ENCODE measurements around the gene TRABD2B.
A peak's percentile ranks its signal among the peaks of the same experiment; 100 is the strongest.

The TRABD2B gene

DNA sequence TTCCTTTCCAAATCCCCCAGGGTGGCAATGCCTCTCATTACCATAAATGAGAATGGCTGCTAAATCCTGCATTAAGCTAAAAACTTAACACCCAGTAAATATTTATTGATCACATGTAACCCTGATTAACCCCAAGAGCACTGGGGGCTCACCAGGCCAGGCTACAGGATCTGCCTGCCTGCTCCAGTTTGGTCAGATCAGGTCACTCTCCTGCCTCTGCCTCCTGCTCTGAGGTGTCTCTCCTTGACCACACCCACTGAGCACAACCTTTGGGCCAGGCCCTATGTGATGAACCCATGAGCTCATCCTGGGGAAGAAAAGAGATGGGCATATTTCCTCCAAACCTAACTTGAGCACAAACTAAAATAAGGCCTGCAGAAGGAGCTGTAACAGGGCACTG is 93.5 kb downstream of the TRABD2B start:
- DNase-seq, result no peak

- DNase-seq, result no peak
These were observed 96.1 kb downstream of the TRABD2B start for GRCh38 chr1:47901001-47901575.

- DNase-seq, result no peak
These were observed 98.9 kb downstream of the TRABD2B start for GRCh38 chr1:47898133-47898845.

DNA sequence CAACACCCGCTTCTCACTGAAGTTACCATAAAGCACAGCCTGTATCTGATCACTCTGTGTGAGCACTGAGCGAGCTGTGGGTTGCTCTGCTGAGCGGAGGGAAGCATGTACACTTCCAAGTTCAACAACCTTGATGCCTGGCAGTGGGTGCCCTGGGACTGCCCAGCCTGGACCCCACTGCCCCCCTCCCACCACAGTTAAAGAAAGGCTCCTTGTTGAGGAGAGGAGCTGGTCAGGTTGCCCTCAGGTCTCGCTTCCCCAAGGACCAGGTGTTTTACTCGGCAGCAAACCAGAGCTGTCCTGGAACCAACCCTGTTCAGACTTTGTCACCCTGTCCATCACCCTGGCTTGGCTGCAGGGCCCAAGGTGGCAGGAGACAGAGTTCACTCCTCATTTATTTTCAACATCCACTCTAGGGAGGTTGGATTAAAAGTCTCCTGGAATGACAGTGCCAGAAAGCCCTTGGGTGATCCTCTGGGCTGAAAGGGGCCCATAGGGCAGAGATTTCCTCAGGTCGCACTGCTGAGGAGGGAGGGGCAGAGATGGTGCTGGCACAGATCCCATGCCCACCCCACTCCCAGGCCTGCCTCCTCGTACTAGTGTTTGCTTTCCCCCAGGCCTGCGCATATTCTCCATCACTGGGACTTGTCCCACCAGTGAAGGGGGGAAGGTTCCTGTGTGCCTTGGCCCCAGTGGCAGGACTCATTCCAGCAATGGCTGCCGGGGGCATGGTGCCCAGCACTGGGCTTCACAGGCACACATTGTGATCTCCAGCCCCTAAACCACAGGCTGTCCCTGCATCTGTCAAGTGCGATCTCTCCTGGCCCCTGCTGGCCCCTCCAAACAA is 101.7 kb downstream of the TRABD2B start:
- DNase-seq, result no peak

DNA sequence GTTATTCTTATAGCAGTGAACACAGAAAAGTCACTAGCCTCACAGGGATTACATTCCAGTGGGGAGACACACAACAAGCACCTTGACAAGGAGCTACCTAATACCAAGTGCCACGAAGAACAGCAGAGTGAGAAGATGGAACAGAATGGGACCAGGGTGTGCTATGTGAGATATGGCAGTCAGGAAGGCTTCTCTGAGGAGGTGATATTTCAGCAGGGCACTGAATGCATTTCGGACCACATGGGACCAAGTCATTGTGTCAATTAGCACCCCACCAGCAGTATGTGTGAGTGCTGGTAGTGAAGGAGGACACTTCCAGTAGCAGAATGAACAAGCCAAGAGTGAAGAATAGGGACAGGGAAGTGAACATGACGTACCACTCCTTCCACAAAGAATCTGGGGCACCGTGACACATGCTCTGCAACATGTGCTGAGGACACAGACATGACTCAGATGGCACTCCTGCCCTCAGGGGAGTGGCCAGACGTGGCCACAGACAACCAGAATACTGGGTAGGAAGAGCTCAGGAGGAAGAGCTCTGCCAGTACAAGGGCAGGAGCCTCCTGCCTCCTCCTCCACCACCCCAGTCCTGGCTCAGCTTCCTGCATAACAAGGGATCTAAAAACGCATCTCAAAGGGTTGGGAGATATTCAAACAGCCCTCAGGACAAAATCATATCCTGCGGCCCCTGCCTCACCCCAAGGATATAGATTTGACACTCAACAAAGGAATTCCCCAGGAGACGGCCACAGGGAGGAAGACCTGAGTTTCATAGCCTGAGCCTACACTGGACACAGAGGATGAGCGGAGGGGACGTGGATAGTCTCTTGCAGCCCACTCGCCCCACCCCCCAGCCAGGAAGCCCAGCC is 102.5 kb downstream of the TRABD2B start:
- DNase-seq, result peak; percentile 47

- DNase-seq, result no peak
These were observed 103.8 kb downstream of the TRABD2B start for GRCh38 chr1:47893412-47893811.

- no peak for DNase-seq
These were observed 106.4 kb downstream of the TRABD2B start for GRCh38 chr1:47890779-47891178.

DNA sequence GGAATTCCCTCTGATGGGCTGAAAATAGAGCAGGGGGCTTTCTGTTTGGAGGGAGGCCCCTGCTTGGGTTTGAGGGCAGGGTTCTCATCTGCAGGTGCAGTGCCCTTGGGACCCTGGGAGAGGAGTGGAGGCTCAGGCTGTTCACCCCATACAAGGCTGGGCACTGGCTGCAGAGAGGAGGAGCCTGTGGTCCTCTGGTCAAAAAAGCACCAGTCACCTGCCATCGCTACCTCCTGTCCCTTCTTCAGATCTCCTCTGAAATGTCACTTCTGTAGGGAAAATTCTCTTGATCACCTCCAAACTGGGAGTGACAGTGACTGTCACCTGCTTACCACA is 108.9 kb downstream of the TRABD2B start:
- DNase-seq, result no peak

DNA sequence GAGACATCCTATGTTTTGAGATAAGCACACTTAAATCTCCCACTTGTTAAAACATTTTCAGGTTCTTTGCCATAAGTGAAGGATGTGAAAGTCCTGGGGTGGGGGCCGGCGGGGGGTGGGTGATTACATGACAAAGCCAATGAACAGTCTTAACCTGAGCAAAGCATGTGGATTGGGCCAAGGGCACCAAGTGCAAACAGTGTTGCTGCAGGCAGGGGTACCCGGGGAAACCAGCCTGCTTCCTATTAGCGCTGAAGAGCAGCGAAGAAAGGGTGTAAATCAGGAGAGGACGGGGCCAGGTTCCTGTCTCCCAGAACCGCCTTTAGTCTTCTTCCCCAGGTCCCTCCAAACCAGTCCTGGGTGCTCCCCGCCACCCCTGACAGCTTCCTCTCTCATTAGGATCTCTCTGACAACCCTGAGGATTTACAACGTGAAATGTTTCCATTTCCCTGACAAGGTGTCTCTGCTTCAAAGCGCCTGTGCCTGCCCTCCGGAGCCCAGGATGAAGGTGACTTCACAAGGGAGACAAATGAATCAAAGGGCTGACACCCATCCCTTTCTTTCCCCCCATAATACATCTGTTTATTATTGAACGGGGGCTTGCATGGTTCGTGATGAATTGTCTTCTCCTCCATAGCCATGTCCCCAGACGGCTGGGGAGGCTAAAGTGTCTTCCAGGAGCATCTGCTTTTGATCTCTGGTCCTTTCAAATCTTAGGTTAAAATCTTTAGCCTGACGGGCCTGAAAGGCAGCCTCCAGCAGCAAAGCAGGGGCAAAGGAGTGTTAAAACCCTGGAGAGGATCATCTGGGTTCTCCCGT is 109.5 kb downstream of the TRABD2B start:
- DNase-seq, result no peak

DNA sequence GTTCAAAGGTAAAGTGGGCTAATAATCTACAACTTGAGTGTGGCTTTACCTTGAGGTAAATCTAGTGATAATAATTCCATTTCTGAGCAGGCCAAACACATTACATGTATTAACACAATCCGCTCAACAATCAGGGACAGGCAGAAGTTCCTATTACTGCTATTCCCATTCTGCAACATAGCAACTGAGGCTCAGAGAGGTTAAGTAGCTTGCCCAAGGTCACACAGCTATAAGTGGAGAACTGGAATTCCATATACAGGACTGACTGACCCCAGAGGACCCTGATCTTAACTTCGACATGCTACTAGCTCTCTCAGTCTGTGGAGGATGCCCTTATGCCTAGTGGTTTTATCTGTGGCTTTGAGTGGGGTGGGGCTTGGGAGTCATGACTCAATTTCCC is 110.1 kb downstream of the TRABD2B start:
- DNase-seq, result no peak

- DNase-seq, result no peak
These were observed 111.0 kb downstream of the TRABD2B start for GRCh38 chr1:47886141-47886540.

DNA sequence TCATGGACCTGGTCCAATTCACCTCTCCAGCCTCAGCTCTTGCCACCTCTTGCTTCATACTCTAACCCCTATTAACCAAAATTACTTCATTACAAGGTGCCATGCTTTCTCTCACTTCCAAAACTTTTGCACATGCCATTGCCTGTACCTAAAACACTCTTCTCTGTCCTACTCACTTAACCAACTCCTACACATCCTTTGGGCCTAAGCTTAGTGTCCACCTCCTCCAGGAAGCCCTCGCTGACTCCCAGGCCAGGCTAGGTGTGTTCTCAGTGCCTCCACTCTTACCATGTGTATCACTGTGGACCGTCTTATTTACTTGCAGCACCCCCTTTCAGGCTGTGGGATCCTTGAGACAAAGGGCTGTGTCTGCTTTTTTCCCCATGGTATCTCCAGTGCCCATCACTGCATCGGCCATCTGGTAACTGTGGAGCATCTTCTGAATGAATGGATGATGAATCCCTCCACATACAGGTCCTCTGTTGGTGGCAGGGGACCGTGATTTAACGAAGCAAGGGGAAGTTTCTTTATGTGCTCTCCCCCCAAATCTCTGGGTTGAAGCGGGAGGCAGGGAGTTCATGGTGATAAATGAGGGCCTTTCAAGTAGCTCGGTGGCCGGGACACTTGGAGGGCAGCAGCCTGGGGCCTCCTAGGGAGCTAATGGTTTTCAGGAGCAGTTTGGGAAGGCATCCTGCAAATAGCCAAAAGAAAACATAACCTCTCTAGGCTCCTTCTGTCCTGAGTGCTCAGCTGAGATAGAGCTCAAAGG is 111.9 kb downstream of the TRABD2B start:
- DNase-seq, result no peak

DNA sequence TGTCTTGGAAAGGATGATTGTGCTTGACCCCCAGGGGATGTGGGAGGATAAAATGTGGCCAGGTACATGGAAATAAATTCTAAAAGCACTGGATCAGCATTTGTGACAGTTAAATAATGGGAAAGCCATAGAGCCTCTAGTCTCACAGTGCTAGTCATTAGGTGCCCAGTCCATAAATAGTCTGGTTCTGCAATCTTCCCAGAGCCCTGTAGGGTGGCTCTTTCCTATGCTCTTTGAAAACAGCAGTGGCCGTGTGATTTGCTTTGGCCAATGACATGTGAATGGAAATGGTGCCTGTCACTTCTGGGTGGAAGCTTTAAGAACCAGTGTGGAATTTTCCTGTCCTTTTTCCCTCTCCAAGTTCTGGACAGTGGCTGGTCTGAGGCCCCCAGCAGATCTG is 113.2 kb downstream of the TRABD2B start:
- no peak for DNase-seq

DNA sequence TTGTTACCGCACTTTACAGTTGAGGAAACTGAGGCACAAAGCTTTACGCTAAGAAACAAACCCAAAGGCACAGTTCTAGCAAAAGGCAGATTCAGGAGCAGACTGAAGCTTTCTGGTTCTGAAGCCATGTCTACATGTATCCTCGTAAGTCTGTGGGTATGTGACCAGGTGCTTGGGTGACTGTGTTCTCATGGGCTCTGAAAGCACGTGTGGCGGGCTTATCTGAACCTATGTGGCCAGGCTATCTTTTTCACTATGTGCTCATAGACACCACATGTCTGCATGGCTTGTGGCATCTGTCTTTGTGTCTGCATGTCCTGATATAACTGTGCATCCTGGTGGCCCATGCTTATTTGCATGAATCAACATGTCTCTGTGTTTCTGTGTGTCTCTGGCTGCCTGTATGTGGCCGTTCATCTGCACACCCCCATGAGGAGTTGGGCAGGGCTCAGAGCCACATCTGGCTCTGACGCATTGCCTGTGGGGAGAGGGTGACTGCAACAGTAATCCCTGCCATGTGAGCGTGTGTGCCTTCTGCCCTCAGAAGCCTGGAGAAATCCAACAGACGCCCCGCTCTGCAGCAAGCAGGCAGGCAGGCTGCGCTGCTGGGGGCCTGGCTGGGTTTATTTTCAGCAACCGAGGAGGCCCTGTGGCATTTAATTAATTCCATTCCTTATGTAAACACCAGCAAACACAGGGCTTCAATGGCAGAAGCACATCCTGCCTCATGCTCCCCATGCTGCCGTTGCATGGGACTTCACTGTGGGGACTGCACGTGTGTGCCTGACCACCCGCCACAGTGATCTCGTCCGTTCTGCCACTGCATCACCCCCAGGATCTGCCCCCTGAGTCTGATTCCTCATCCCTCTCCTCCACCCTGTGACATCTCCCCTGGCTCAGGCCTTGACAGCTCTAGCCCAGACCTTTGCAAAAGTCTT is 115.4 kb downstream of the TRABD2B start:
- DNase-seq, result peak; percentile 87

DNA sequence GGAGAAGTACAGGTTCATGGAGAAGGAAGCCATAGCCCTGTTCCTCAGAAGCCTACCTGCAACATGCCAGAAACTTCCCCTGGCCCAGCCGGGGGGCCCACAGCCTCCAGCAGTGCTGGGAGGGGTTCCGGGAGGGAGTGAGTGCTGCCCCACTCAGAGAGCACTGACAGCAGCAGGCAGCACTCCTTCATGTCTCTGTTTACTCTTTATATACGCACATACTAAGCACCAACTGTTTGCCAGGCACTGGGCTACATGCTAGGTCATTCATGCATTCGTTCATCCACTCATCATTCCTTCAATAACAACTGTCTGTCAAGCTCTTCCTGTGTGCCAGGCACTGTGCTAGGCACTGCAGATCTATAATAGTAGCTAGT is 120.6 kb downstream of the TRABD2B start:
- no peak for DNase-seq

DNA sequence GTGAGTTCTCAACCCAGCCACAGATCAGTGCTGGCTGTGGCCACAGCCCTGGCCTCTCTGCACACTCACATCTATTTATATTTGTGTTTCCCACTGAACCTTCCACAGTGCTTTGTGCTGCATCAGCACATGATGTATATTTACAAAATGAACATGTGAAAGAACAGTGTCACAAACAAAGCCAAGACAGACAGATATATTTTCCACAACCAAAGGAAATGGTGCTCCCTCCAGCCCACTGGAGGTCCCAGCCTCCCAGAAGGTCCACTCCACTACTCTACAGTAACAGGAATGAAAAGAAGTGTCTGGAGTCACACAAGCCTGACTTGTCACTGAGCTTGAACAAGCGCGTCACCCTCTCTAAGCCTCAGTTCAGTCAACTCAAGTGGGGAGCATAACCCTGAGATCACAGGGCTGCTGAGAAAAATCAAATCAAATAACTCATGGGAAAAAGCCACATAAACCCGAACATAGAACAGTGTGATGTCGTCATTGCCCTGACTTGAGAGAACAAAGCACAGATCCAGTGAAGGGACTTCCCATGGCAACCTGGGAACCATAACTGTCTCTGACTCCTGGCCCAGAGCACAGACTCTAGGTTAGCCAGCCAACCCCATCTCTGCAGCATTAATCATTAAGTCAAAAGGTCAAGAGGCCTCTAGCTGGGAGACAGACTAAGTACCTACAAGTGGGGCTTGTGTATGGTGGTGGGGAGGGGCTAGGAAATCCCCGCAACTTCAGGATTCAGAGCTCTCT is 121.2 kb downstream of the TRABD2B start:
- DNase-seq, result peak; percentile 20

DNA sequence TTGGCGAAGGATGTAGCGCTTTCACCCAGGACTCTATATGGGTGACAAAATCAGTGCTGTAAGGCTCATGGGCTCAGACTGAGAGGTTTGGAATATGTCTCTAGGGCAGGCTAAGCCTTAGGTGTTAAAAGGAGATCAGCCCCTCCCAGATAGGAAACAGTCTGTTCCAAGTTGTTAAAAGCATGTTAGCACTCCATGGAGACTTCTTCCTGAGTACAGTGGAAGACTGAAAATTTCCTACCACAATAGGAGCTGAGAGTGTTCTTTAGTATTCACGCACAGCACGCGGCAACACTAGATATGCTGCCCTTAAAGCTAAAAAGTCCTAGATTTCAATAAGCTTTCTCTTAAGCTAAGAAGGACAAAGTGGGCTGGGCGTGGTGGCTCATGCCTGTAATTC is 122.1 kb downstream of the TRABD2B start:
- no peak for DNase-seq

GRCh38 chr1:47873337-47873736 is 123.8 kb downstream of the TRABD2B start:
- no peak for DNase-seq

- DNase-seq, result no peak
These were observed 124.3 kb downstream of the TRABD2B start for GRCh38 chr1:47872886-47873285.
